GM23338 (cell line): ENCODE data around the gene ELAPOR1. TPM values are rescaled to one million over a fixed set of nuclear protein-coding genes. Genes with fewer than 3 reads are reported as not detected.

Experiments
- EZH2 ChIP-seq: fragments of 200-600 bp; sonication (generic); IDR thresholded peaks from one replicate; pipeline ENCODE4 v1.8.0; 2017; ENCODE audit warnings: antibody characterized with exemption, mild to moderate bottlenecking, low read depth; ENCODE audit not compliant: unreplicated experiment
- EZH2phosphoT487 ChIP-seq: fragments of 200-600 bp; sonication (generic); IDR thresholded peaks from one replicate; pipeline ENCODE4 v1.8.1; 2018; ENCODE audit warnings: antibody characterized with exemption; ENCODE audit not compliant: unreplicated experiment
- POLR2AphosphoS5 ChIP-seq: IDR thresholded peaks from 2 replicates; pipeline ENCODE4 v1.6.1; 2016; ENCODE audit warnings: antibody characterized with exemption, low read depth
- STAT1 ChIP-seq: IDR thresholded peaks from one replicate; pipeline ENCODE4 v1.6.1; 2016; ENCODE audit warnings: antibody characterized with exemption; ENCODE audit not compliant: unreplicated experiment
- ZNF114 ChIP-seq: fragments of 250-450 bp; sonication (Bioruptor Pico); IDR thresholded peaks from 2 replicates; pipeline ENCODE4 v1.5.0; 2020; ENCODE audit warnings: mild to moderate bottlenecking, moderate library complexity
- polyA plus RNA-seq: library from polyadenylated mRNA; unstranded; fragments of >200 nt; fragmentation: Nextera tagmentation; extraction: Ambion mirVana; gene quantifications from 2 replicates; pipeline ENCODE4 v1.2.1, GENCODE V29; 2016
- total RNA-seq: library from RNA; depleted of rRNA; stranded (reverse); fragments of >200 nt; shearing (Covaris generic); gene quantifications from 2 replicates; pipeline ENCODE4 v1.2.3, GENCODE V29; 2014
- TF ChIP-seq, protein P1 (sequence below): fragments of 250-450 bp; sonication (Bioruptor Pico); IDR thresholded peaks from 2 replicates; pipeline ENCODE4 v1.5.0; 2020; ENCODE audit warnings: mild to moderate bottlenecking, moderate library complexity
- TF ChIP-seq, protein P2 (sequence below): IDR thresholded peaks from one replicate; pipeline ENCODE4 v1.6.1; 2018; ENCODE audit warnings: antibody characterized with exemption; ENCODE audit not compliant: unreplicated experiment

Gene ELAPOR1
- total and polyA plus RNA-seq, 2 experiments from 2014 or later = 0.92 to 2.4 TPM

DNA sequence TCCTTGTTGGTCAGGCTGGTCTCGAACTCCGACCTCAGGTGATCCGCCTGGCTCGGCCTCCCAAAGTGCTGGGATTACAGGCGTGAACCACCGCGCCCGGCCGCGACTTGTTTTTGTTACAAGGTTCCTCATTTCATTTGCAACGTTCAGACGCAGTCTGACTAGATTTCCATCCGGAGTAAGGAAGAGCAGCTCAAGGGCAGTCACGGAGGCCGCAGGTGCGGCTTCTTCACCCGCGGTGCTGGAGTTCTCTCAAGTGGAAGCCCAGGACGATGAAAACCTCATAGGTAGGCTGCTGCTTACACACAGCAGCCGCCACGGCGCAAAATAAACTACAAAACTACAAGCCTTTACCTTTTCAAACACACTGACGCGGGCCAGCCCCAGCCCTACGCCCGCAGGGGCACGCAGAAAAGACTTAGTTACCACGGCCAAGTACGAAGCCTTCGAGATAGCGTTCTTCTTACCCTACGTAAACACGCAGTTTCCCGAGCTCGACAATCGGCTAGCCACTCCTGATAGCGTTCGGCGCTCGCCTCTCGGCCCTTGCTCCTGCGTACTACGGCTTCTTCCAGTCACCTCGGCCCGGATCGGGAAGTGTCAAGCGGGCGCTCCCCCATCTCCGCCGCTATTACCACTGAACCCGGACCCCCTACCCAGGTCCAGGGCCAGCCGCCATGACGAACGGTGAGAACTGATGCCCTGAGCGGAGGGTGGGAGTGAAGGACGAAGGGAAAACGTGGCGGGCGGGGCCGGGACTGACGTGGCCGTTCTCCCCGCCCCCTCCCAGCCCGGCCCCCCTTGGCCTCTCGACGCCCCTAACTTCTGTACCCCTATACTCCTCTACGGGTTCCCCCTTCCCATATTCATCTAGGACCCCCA, 23.5 kb upstream of the ELAPOR1 start, which contains the start of gene TMEM167B (continued):
- TF ChIP-seq, protein P1, sequence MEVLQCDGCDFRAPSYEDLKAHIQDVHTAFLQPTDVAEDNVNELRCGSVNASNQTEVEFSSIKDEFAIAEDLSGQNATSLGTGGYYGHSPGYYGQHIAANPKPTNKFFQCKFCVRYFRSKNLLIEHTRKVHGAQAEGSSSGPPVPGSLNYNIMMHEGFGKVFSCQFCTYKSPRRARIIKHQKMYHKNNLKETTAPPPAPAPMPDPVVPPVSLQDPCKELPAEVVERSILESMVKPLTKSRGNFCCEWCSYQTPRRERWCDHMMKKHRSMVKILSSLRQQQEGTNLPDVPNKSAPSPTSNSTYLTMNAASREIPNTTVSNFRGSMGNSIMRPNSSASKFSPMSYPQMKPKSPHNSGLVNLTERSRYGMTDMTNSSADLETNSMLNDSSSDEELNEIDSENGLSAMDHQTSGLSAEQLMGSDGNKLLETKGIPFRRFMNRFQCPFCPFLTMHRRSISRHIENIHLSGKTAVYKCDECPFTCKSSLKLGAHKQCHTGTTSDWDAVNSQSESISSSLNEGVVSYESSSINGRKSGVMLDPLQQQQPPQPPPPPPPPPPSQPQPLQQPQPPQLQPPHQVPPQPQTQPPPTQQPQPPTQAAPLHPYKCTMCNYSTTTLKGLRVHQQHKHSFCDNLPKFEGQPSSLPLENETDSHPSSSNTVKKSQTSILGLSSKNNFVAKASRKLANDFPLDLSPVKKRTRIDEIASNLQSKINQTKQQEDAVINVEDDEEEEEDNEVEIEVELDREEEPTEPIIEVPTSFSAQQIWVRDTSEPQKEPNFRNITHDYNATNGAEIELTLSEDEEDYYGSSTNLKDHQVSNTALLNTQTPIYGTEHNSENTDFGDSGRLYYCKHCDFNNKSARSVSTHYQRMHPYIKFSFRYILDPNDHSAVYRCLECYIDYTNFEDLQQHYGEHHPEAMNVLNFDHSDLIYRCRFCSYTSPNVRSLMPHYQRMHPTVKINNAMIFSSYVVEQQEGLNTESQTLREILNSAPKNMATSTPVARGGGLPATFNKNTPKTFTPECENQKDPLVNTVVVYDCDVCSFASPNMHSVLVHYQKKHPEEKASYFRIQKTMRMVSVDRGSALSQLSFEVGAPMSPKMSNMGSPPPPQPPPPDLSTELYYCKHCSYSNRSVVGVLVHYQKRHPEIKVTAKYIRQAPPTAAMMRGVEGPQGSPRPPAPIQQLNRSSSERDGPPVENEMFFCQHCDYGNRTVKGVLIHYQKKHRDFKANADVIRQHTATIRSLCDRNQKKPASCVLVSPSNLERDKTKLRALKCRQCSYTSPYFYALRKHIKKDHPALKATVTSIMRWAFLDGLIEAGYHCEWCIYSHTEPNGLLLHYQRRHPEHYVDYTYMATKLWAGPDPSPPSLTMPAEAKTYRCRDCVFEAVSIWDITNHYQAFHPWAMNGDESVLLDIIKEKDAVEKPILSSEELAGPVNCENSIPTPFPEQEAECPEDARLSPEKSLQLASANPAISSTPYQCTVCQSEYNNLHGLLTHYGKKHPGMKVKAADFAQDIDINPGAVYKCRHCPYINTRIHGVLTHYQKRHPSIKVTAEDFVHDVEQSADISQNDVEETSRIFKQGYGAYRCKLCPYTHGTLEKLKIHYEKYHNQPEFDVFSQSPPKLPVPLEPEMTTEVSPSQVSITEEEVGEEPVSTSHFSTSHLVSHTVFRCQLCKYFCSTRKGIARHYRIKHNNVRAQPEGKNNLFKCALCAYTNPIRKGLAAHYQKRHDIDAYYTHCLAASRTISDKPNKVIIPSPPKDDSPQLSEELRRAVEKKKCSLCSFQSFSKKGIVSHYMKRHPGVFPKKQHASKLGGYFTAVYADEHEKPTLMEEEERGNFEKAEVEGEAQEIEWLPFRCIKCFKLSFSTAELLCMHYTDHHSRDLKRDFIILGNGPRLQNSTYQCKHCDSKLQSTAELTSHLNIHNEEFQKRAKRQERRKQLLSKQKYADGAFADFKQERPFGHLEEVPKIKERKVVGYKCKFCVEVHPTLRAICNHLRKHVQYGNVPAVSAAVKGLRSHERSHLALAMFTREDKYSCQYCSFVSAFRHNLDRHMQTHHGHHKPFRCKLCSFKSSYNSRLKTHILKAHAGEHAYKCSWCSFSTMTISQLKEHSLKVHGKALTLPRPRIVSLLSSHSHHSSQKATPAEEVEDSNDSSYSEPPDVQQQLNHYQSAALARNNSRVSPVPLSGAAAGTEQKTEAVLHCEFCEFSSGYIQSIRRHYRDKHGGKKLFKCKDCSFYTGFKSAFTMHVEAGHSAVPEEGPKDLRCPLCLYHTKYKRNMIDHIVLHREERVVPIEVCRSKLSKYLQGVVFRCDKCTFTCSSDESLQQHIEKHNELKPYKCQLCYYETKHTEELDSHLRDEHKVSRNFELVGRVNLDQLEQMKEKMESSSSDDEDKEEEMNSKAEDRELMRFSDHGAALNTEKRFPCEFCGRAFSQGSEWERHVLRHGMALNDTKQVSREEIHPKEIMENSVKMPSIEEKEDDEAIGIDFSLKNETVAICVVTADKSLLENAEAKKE (CRISPR knock-in tag) = no peak
- TF ChIP-seq STAT1 (no peak), EZH2 (no peak), ZNF114 (CRISPR knock-in tag) (no peak), EZH2phosphoT487 (no peak), POLR2AphosphoS5 (peak; percentile 78)
- TF ChIP-seq, protein P2, sequence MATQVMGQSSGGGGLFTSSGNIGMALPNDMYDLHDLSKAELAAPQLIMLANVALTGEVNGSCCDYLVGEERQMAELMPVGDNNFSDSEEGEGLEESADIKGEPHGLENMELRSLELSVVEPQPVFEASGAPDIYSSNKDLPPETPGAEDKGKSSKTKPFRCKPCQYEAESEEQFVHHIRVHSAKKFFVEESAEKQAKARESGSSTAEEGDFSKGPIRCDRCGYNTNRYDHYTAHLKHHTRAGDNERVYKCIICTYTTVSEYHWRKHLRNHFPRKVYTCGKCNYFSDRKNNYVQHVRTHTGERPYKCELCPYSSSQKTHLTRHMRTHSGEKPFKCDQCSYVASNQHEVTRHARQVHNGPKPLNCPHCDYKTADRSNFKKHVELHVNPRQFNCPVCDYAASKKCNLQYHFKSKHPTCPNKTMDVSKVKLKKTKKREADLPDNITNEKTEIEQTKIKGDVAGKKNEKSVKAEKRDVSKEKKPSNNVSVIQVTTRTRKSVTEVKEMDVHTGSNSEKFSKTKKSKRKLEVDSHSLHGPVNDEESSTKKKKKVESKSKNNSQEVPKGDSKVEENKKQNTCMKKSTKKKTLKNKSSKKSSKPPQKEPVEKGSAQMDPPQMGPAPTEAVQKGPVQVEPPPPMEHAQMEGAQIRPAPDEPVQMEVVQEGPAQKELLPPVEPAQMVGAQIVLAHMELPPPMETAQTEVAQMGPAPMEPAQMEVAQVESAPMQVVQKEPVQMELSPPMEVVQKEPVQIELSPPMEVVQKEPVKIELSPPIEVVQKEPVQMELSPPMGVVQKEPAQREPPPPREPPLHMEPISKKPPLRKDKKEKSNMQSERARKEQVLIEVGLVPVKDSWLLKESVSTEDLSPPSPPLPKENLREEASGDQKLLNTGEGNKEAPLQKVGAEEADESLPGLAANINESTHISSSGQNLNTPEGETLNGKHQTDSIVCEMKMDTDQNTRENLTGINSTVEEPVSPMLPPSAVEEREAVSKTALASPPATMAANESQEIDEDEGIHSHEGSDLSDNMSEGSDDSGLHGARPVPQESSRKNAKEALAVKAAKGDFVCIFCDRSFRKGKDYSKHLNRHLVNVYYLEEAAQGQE = no peak
